GM18502 (cell line): Measurements from ENCODE around the gene SPRR2D.
"Not testable (repeated sequence)": the region's sequence is repeated elsewhere in the genome, so short reads cannot be mapped to it uniquely, and the experiment has no call there.

ENCODE experiments used
- ATAC-seq: cut with Tn5 transposase; IDR thresholded peaks from one replicate; pipeline ENCODE4 v1.9.1; 2021; ENCODE audit warnings: mild to moderate bottlenecking; ENCODE audit not compliant: unreplicated experiment, poor library complexity

SPRR2D gene

DNA sequence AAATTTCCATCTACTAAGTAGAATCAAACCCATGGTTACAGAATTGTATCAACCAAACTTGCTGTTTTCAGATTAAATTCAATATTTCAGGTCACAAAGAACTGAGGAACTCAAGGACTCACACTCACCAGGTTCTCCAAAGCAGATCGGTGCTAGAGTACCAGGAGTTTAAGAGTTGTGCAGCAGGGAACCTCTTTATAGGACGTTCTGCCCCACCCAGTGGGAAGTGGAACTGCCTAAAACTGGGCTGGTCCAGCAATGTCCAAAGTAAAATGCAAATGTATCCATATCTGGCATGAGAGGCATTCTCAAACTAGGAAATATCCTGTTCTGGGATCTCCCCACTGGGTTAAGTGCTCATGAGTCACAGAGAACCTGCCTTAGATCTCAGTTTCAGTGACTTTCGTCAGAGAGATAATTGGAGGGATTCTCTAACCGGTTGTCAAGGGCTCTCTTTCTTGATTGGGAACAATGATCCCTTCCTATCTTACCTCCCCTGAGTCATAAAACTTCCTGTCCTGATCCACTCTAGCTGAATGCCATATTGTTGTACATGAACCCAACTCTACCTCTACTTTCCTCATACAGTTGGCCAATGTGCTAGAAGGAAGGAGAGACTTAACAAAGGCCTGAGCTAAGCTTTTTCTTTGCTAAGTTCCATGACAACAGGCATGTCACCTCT, at the start of gene SPRR2D:
SPRR2D (minus strand) TSS at position 171 of the 682 bp plus-strand sequence. CDS start 774 bp downstream, outside the sequence.
- no peak for ATAC-seq

- ATAC-seq, result no peak
These were observed 46.7 kb upstream of the SPRR2D start for GRCh38 chr1:153087652-153088051.

GRCh38 chr1:153081736-153082135, 40.8 kb upstream of the SPRR2D start:
- ATAC-seq, result no peak

DNA sequence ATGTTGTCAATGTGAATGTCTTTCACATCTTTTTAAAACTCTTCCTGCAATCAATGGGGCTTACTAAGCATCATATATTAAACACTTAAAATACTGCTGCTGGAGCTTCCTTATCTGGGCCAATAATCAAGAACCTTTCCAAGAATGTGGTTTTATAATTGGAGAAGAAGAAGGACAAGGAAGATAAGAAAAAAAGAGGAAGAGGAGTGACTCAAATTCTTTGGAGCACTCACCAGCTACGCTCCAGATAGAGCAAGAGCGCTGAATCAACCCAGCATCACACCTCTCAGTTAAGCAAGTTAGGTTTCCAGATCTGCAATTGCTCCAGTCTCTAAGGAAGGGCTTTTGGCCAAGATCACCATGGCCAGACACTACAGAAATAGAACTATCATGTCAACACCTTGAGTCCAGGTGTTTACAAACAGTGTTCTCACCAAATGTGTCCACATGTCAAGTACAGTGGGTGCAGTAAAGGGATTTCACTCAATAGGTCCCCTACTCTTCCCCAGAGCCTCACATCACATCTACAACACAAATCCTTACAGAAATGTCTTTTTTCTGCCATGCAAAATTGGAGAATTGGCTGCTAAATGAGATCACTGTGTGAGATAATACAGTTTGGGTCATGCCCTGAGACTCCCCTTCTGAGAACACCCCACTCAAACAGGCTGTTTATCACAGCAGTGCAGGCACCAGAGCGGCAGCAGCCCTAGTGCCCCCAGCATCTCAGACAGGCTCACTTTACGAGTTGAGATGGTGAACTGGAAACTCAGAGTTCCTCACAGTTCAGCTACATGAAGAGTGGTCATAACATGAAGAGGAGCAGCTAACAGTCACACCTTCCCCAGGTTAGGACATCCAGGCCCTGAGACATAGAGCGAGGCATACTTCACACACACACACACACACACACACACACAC, 32.1 kb upstream of the SPRR2D start:
- ATAC-seq, result no peak

DNA sequence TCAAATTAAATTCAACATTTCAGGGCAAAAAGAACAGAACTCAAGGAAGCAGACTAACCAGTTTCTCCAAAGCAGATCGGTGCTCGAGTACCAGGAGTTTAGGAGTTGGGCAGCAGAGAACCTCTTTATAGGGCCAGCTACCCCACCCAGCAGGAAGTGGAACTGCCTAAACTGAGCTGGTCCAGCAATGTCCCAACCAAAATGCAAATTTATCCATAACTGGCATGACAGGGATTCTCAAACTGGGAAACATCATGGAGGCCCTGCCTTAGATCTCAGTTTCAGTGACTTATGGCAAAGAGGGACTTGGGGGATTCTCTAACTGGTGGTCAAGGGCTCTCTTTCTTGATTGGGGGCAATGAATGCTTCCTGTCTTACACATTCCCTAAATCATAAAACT, 30.6 kb upstream of the SPRR2D start, which contains the start of gene SPRR2B:
SPRR2B (minus strand) TSS at position 101 of the 400 bp plus-strand sequence. CDS start 772 bp downstream, outside the sequence.
- no peak for ATAC-seq

GRCh38 chr1:153070243-153070642, 29.3 kb upstream of the SPRR2D start:
- no peak for ATAC-seq

DNA sequence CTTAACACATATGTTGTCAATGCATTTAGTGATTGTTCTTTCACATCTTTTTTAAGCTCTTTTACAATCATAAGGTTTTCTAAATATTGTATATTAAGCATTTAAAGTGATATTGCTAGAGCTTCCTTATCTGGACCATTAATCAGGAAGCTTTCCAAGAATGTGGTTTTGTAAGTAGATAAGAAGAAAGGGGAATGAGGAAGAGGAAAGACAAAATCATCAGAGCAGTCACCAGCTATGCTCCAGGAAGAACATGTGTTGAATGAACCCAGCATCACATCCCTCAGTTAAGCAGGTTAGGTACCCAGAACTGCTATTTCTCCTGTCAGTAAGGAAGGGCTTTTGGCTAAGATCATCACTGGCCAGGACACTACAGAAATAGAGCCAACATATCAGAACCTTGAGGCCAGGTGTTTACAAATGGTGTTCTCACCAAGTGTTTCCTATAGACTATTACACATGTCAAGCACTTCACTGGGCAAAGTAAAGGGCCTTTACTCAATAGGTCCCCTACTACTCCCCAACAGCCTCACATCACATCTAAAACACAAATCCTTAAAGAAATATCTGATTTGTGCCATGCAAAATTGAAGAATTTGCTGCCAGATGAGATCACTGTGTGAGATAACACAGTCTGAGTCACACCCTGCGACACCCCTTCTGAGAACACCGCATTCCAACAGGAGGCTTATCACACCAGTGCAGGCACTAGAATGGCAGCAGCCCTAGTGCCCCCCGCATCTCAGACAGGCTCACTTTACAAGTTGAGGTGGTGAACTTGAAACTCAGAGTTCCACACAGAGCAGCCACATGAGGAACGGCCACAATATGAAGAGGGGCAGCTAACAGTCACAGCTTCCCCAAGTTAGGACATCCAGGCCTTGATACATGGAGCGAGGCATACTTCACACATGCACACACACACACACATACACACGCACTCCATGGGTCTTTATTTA, 18.2 kb upstream of the SPRR2D start:
- ATAC-seq, result no peak

- no peak for ATAC-seq
These were observed 17.2 kb upstream of the SPRR2D start for GRCh38 chr1:153058154-153058553.

DNA sequence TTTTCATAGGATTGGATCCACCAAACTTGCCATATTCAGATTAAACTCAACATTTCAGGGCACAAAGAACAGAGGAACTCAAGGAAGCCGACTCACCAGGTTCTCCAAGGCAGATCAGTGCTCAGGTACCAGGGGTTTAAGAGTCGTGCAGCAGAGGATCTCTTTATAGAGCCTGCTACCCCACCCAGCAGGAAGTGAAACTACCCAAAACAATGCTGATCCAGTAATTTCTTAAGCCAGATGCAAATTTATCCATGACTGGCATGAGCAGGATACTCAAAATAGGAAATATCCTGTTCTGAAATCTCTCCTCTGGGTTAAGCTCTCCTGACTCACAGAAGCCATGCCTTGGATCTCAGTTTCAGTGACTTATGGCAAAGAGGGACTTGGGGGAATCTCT, 16.5 kb upstream of the SPRR2D start, which contains the start of gene SPRR2A:
SPRR2A (minus strand) TSS at position 138 of the 400 bp plus-strand sequence. CDS start 777 bp downstream, outside the sequence.
- ATAC-seq, result no peak

GRCh38 chr1:153056111-153056510, 15.2 kb upstream of the SPRR2D start:
- not testable (repeated sequence) for ATAC-seq

DNA sequence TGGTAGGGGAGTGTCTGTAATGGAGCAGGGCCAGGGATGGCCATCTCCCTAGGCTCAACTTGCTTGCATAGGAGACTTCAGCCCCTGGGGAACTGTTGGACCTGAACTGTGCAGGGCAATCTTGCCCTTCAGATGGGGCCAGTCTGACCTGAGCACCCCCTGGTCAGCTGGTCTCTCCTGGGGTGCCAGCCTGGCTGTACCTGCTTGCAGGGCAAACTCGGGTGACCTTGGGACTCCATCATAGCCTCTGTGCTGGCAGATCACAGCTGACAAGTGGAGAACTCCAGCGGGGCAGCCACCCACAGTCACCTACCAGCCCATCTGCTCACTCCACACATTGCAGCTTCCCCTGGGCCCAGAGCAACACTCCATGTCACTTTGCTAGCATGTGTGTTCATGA, 8.3 kb upstream of the SPRR2D start:
- ATAC-seq, result no peak

GRCh38 chr1:153035211-153035610, 5.7 kb downstream of the SPRR2D start:
- ATAC-seq, result no peak

DNA sequence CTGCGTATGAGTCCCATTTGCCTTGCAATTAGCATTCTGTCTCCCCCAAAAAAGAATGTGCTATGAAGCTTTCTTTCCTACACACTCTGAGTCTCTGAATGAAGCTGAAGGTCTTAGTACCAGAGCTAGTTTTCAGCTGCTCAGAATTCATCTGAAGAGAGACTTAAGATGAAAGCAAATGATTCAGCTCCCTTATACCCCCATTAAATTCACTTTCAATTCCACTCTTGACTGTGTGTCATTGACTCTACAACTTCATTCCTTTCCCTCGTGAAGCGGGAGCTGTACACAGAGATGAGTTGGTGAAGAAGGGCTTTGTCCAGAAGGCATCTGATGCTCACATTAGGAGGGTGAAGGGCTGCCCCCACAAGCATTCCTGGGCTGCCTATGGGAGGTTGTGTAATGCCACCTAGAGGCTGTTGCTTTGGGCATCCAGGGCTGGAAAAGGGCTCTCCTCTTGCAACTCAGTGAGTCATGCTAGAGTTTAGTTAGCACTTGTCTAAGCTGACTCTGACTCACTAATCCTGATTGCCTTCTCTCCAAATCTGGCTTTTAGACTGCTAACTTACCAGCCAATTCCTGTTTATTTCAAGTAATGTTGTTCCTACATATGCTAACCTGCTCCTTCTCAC, 8.1 kb downstream of the SPRR2D start:
- no peak for ATAC-seq

DNA sequence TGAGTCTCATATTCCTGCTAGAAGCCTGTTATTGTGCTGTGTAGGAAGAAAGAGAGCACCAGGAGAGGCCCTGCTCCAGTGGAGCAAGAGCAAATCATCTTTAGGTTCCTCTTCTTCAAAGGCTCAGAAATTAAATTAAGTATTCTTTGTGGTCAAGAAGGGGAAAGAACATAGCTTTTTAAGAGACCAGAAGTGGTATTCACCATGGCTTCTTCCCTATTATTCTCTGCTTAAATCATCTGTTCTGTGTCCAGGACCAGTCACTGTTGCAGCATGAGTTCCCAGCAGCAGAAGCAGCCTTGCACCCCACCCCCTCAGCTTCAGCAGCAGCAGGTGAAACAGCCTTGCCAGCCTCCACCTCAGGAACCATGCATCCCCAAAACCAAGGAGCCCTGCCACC, 8.8 kb downstream of the SPRR2D start:
- no peak for ATAC-seq

DNA sequence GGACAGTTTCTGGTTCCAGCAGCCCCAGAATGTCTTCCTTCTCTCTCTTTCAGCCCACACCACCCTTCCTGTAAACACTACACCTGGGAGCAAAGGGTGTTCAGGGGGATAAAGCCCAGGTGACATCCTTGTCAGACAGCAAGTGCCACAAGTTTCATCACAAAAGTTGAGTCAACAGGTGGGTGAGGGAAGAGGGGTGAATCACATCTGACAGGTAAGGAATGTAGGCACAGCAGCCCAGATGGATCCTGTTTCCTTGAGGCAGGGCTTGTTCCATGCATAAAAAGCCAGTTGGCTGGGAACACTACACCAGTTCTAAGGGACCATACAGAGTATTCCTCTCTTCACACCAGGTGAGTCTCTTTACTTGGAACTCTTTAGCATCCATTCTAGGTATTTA, 10.0 kb downstream of the SPRR2D start, which contains the start of gene SPRR1B:
SPRR1B (plus strand) TSS at position 309 of the 400 bp plus-strand sequence. CDS start 1,143 bp downstream, outside the sequence.
- no peak for ATAC-seq

GRCh38 chr1:153028766-153029165, 12.2 kb downstream of the SPRR2D start:
- no peak for ATAC-seq

GRCh38 chr1:153025797-153026196, 15.1 kb downstream of the SPRR2D start:
- no peak for ATAC-seq

DNA sequence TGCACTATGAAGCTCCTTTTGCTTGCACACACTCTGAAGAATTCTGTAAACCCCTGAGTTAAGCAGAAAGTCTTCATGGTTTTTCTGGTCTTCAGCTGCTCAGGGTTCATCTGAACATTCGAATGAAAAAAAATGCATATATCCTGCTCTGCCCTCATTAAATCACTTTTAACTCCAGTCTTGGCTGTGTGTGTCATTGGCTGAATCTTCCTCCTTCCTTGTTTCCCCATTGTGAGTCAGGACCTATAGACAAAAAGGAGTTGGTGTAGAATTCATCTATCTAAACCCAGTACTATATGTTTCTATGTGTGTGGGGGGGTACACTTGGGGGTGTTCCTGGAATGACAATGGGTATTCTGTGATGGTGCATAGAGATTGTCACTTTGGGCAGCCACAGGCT, 16.5 kb downstream of the SPRR2D start:
- ATAC-seq, result no peak

DNA sequence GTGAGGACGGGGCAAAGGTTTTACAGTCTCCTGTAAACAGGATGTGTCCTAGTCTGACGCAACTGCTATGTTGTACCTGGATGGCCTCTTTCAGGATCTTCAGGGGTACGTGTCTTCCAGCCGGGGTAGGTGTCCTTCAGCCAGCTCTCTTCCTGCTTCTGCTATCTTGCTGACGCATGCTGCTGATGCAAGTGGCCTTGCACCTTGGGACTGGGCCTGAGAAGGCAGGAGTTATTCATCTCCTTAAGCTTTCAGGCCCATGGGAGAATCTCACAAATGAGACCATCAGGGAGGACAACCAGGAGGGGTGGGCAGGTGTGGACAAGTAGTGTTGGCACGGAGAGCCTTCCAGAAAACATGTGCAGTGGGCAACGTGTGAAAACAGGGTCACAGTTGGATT, 17.8 kb downstream of the SPRR2D start:
- ATAC-seq, result no peak
